Natural killer cell (primary cell): ENCODE measurements around the gene SORBS2. TPM values are rescaled to one million over a fixed set of nuclear protein-coding genes. Genes with fewer than 3 reads are reported as not detected.

Experiments
- ATAC-seq, 3 donors: fragments of 150-1000 bp in 2 of 3; fragments of 200-7000 bp in 1 of 3; cut with Tn5 transposase; 1 replicate in 1 of 3; 2 replicates in 2 of 3; pipeline ENCODE4 v1.10.0; 2021; ENCODE audit warnings: mild to moderate bottlenecking in 2 of 3, moderate library complexity in 2 of 3
- DNase-seq, 2 donors: peaks; one replicate each; pipeline versions ENCODE4 v3.0.0 to v3.0.0-alpha.2; 2013 to 2021; ENCODE audit warnings: mixed read lengths in 1 of 2
- H3K27ac ChIP-seq: one replicate; pipeline ENCODE4 v1.5.1; 2013; ENCODE audit warnings: mild to moderate bottlenecking, low read length
- H3K27me3 ChIP-seq: one replicate; pipeline ENCODE4 v1.6.1; 2013; ENCODE audit warnings: low read length; ENCODE audit not compliant: control insufficient read depth, insufficient read depth
- H3K36me3 ChIP-seq: one replicate; pipeline ENCODE4 v1.6.1; 2013; ENCODE audit warnings: low read length; ENCODE audit not compliant: control insufficient read depth, insufficient read depth
- H3K4me1 ChIP-seq: one replicate; pipeline ENCODE4 v1.6.1; 2013; ENCODE audit warnings: low read length; ENCODE audit not compliant: control insufficient read depth, insufficient read depth
- H3K4me3 ChIP-seq: one replicate; pipeline ENCODE4 v1.5.1; 2013; ENCODE audit warnings: low read length
- H3K9me3 ChIP-seq: one replicate; pipeline ENCODE4 v1.6.1; 2013; ENCODE audit warnings: low read length; ENCODE audit not compliant: control insufficient read depth, insufficient read depth
- H3K27ac Mint-ChIP-seq, 2 donors: one replicate each; pipeline ENCODE4 v1.8.0; 2022; ENCODE audit warnings: mild to moderate bottlenecking in 2 of 2, mixed read lengths in 2 of 2, moderate library complexity in 1 of 2
- H3K27me3 Mint-ChIP-seq, 2 donors: one replicate each; pipeline ENCODE4 v1.8.0; 2022; ENCODE audit warnings: low read depth in 2 of 2, mixed read lengths in 2 of 2
- H3K36me3 Mint-ChIP-seq: one replicate; pipeline ENCODE4 v1.8.0; 2022; ENCODE audit warnings: mixed read lengths
- H3K4me1 Mint-ChIP-seq, 2 donors: one replicate each; pipeline ENCODE4 v1.8.0; 2022; ENCODE audit warnings: mixed read lengths in 2 of 2
- H3K4me3 Mint-ChIP-seq: one replicate; pipeline ENCODE4 v1.8.0; 2022; ENCODE audit warnings: mild to moderate bottlenecking, moderate library complexity, mixed read lengths
- H3K9me3 Mint-ChIP-seq, 2 donors: one replicate each; pipeline ENCODE4 v1.8.0; 2022; ENCODE audit warnings: mixed read lengths in 2 of 2
- WGBS: methylation state at CpG from one replicate; pipeline ENCODE4 v1.1.7; 2013; ENCODE audit warnings: missing lambda C conversion rate; ENCODE audit not compliant: insufficient coverage; 5-methylcytosine and 5-hydroxymethylcytosine counted together
- intact Hi-C: fragments of 100-400 bp; cut with micrococcal nuclease; formaldehyde crosslinking; loops from one replicate; pipeline ENCODE4 v1.14.2; 2022
- total RNA-seq, 4 donors: library from RNA; stranded (reverse); fragments of 120-200 nt in 1 of 4; gene quantifications; one replicate each; pipeline versions ENCODE4 v1.2.3 to v1.2.4, GENCODE V29; 2013 to 2022
- TF ChIP-seq, protein P1 (sequence below): fragments of 200-600 bp; IDR thresholded peaks from one replicate; pipeline ENCODE4 v1.8.0; 2022; ENCODE audit warnings: antibody characterized with exemption

Gene SORBS2
- total RNA-seq, 3 donors from 2014 or later (not counting 1 experiment from before 2014, with no cell fraction given) = 10.2 to 15.6 (median 13.5) TPM

DNA sequence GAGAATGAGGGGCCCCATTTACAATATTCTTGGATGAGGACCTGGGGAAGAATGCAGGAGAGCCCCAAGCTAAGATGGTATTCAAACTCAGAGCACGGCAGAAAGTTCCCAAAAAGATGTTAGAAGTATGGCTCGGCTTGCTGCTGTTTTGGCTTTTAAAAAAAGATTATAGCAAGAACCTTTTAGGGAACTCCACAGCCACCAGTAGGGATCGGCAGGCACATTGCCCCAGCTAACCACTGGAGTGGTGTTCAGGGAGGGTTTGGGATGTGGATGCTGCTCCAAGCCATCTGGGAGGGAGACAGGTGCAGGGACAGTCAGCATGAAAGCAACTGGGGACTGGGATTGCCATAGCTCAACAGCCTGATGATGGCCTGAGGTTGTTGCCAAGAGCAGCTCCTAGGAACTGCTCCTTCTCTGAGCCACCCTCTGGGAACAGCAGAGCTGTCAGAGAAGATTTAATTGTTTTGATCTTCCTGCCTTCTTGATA lies 63.0 kb downstream of the SORBS2 start:
- Histone ChIP-seq H3K4me3 (no peak overlapping the region), H3K9me3 (no peaks in the 10 kb centered on the region), H3K27ac (no peak overlapping the region), H3K36me3 (no peaks in the 10 kb centered on the region), H3K4me1 (no peaks in the 10 kb centered on the region), H3K27me3 (no peaks in the 10 kb centered on the region)
- DNase-seq (no peak), ATAC-seq (no peak)
- Mint-ChIP-seq H3K9me3 (peaks cover 0 to 2% of the 10 kb centered on the region in 2 donors), H3K27ac (no peak overlapping the region), H3K4me1 (no peaks in the 10 kb centered on the region), H3K27me3 (peaks cover 6 to 10% of the 10 kb centered on the region in 2 donors), H3K4me3 (no peak overlapping the region), H3K36me3 (no peaks in the 10 kb centered on the region)
- intact Hi-C loops = no loop called here
- 94% methylated on average over 3 of the region's 3 CpGs for WGBS
- TF ChIP-seq, protein P1, sequence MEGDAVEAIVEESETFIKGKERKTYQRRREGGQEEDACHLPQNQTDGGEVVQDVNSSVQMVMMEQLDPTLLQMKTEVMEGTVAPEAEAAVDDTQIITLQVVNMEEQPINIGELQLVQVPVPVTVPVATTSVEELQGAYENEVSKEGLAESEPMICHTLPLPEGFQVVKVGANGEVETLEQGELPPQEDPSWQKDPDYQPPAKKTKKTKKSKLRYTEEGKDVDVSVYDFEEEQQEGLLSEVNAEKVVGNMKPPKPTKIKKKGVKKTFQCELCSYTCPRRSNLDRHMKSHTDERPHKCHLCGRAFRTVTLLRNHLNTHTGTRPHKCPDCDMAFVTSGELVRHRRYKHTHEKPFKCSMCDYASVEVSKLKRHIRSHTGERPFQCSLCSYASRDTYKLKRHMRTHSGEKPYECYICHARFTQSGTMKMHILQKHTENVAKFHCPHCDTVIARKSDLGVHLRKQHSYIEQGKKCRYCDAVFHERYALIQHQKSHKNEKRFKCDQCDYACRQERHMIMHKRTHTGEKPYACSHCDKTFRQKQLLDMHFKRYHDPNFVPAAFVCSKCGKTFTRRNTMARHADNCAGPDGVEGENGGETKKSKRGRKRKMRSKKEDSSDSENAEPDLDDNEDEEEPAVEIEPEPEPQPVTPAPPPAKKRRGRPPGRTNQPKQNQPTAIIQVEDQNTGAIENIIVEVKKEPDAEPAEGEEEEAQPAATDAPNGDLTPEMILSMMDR = no peak

GRCh38 chr4:185745891-185746290 lies 66.1 kb downstream of the SORBS2 start:
- Histone ChIP-seq H3K36me3 (no peaks in the 10 kb centered on the region), H3K4me3 (no peak overlapping the region), H3K9me3 (no peaks in the 10 kb centered on the region), H3K27ac (no peak overlapping the region), H3K4me1 (no peaks in the 10 kb centered on the region), H3K27me3 (no peaks in the 10 kb centered on the region)
- Mint-ChIP-seq H3K4me3 (no peak overlapping the region), H3K9me3 (no peaks in the 10 kb centered on the region), H3K36me3 (no peaks in the 10 kb centered on the region), H3K27me3 (peaks cover 2 to 13% of the 10 kb centered on the region in 2 donors), H3K27ac (no peak overlapping the region), H3K4me1 (peaks cover 0 to under 1% of the 10 kb centered on the region in 2 donors)
- TF ChIP-seq, protein P1 = no peak
- ATAC-seq (no peak), DNase-seq (no peak)
- intact Hi-C loops = no loop called here
- 95% methylated on average over 8 of the region's 9 CpGs for WGBS

- no peaks in the 10 kb centered on the region for H3K4me1 ChIP-seq
- H3K4me3 ChIP-seq = no peak overlapping the region
- TF ChIP-seq, protein P1 = no peak
- 92% methylated on average over 9 of the region's 9 CpGs for whole genome bisulfite sequencing
- H3K9me3 ChIP-seq = no peaks in the 10 kb centered on the region
- no peak for ATAC-seq
- no peaks in the 10 kb centered on the region for H3K9me3 Mint-ChIP-seq
- H3K27me3 ChIP-seq = no peaks in the 10 kb centered on the region
- H3K27ac Mint-ChIP-seq = no peak overlapping the region
- H3K4me1 Mint-ChIP-seq = peaks cover 0 to 4% of the 10 kb centered on the region in 2 donors
- H3K4me3 Mint-ChIP-seq = no peak overlapping the region
- H3K27me3 Mint-ChIP-seq = peaks cover 2 to 13% of the 10 kb centered on the region in 2 donors
- DNase-seq = no peak
- no peaks in the 10 kb centered on the region for H3K36me3 ChIP-seq
- intact Hi-C loops = no loop called here
- no peaks in the 10 kb centered on the region for H3K36me3 Mint-ChIP-seq
- H3K27ac ChIP-seq = no peak overlapping the region
Measured at GRCh38 chr4:185744946-185745345, 67.0 kb downstream of the SORBS2 start.

- no peak overlapping the region for H3K4me3 ChIP-seq
- ATAC-seq (no peak), DNase-seq (no peak)
- Mint-ChIP-seq H3K27ac (no peak overlapping the region), H3K27me3 (peaks cover 2 to 13% of the 10 kb centered on the region in 2 donors), H3K4me1 (peaks cover 0 to 4% of the 10 kb centered on the region in 2 donors), H3K4me3 (no peak overlapping the region), H3K36me3 (no peaks in the 10 kb centered on the region), H3K9me3 (no peaks in the 10 kb centered on the region)
- H3K27me3 ChIP-seq = no peaks in the 10 kb centered on the region
- no peaks in the 10 kb centered on the region for H3K36me3 ChIP-seq
- no peaks in the 10 kb centered on the region for H3K9me3 ChIP-seq
- H3K4me1 ChIP-seq = no peaks in the 10 kb centered on the region
- H3K27ac ChIP-seq = no peak overlapping the region
- 93% methylated on average over 1 of the region's 1 CpG for WGBS
- TF ChIP-seq, protein P1 = no peak
- intact Hi-C loops = no loop called here
Measured at GRCh38 chr4:185744488-185744862, 67.5 kb downstream of the SORBS2 start.
